HepG2 (cell line): ENCODE results near the gene CPEB3. TPM values are rescaled to one million over a fixed set of nuclear protein-coding genes. Genes with fewer than 3 reads are reported as not detected.
A peak's percentile ranks its signal among the peaks of the same experiment; 100 is the strongest.

Source experiments
- ELF4 ChIP-seq: sonication (generic); formaldehyde crosslinking; IDR thresholded peaks from 2 replicates; pipeline ENCODE4 v1.5.0; 2020; ENCODE audit warnings: missing genetic modification reagents, mild to moderate bottlenecking, moderate library complexity, borderline replicate concordance
- GATA4 ChIP-seq: sonication (generic); IDR thresholded peaks from 2 replicates; pipeline ENCODE4 v1.6.1; 2016; ENCODE audit warnings: antibody characterized with exemption, low read depth, borderline replicate concordance
- GZF1 ChIP-seq: sonication (generic); formaldehyde crosslinking; IDR thresholded peaks from 2 replicates; pipeline ENCODE4 v1.5.1; 2020; ENCODE audit warnings: mild to moderate bottlenecking, missing genetic modification reagents
- ISL2 ChIP-seq: sonication (generic); formaldehyde crosslinking; IDR thresholded peaks from 2 replicates; pipeline ENCODE4 v1.5.0; 2020; ENCODE audit warnings: missing genetic modification reagents
- KDM6A ChIP-seq: IDR thresholded peaks from 2 replicates; pipeline ENCODE4 v1.6.1; 2016; ENCODE audit warnings: low read depth
- KLF9 ChIP-seq: IDR thresholded peaks from 2 replicates; pipeline ENCODE4 v1.6.1; 2016; ENCODE audit warnings: low read depth
- KMT2B ChIP-seq: IDR thresholded peaks from 2 replicates; pipeline ENCODE4 v1.6.1; 2016; ENCODE audit warnings: missing genetic modification reagents, missing compliant biosample characterization
- NONO ChIP-seq, 2 experiments: fragments of 450-650 bp in 1 of 2; sonication (generic) in 1 of 2; formaldehyde crosslinking in 1 of 2; IDR thresholded peaks in 1 of 2; conservative IDR thresholded peaks in 1 of 2; 2 replicates each; pipeline versions ENCODE4 v1.6.1 to v1.8.0; 2017 to 2022; ENCODE audit warnings: mild to moderate bottlenecking in 1 of 2, missing genetic modification reagents in 1 of 2, moderate library complexity in 1 of 2
- RCOR2 ChIP-seq: IDR thresholded peaks from 2 replicates; pipeline ENCODE4 v1.6.1; 2016; ENCODE audit warnings: missing biosample characterization, missing genetic modification reagents
- SOX5 ChIP-seq: IDR thresholded peaks from 2 replicates; pipeline ENCODE4 v1.6.1; 2016; ENCODE audit warnings: borderline replicate concordance
- SUZ12 ChIP-seq: fragments of 150-350 bp; IDR thresholded peaks from 2 replicates; pipeline ENCODE4 v1.6.1; 2014; ENCODE audit warnings: low read depth, low read length
- UBTF ChIP-seq: sonication (generic); formaldehyde crosslinking; IDR thresholded peaks from 2 replicates; pipeline ENCODE4 v1.4.0; 2020; ENCODE audit warnings: mild to moderate bottlenecking, missing genetic modification reagents
- ZFX ChIP-seq: sonication (generic); formaldehyde crosslinking; IDR thresholded peaks from 2 replicates; pipeline ENCODE4 v1.4.0; 2020; ENCODE audit warnings: mild to moderate bottlenecking, low read depth, missing genetic modification reagents, moderate library complexity
- ZFYVE20 ChIP-seq: sonication (generic); formaldehyde crosslinking; IDR thresholded peaks from 2 replicates; pipeline ENCODE4 v1.8.0; 2023; ENCODE audit warnings: low read depth, mild to moderate bottlenecking, moderate library complexity, missing genetic modification reagents, borderline replicate concordance
- ZKSCAN1 ChIP-seq: fragments of 150-350 bp; IDR thresholded peaks from 2 replicates; pipeline ENCODE4 v1.6.1; 2014; ENCODE audit warnings: low read length
- ZMAT5 ChIP-seq: sonication (generic); formaldehyde crosslinking; IDR thresholded peaks from 2 replicates; pipeline ENCODE4 v1.5.0; 2020; ENCODE audit warnings: mild to moderate bottlenecking, low read depth, missing genetic modification reagents, borderline replicate concordance
- ZMYM4 ChIP-seq: sonication (generic); formaldehyde crosslinking; IDR thresholded peaks from 2 replicates; pipeline ENCODE4 v1.8.1; 2023; ENCODE audit warnings: mild to moderate bottlenecking, missing genetic modification reagents
- ZNF432 ChIP-seq: sonication (generic); formaldehyde crosslinking; IDR thresholded peaks from 2 replicates; pipeline ENCODE4 v1.5.0; 2020; ENCODE audit warnings: missing genetic modification reagents, mild to moderate bottlenecking, borderline replicate concordance
- ZNF746 ChIP-seq: sonication (generic); formaldehyde crosslinking; IDR thresholded peaks from 2 replicates; pipeline ENCODE4 v1.8.0; 2022; ENCODE audit warnings: mild to moderate bottlenecking, missing genetic modification reagents
- polyA plus RNA-seq, 8 experiments: library from polyadenylated mRNA; depleted of rRNA in 3 of 8; stranded (reverse) in 7 of 8; unstranded in 1 of 8; fragments of >200 nt; fragmentation: Illumina TruSeq in 4 of 8; extraction: Trizol in 4 of 8; gene quantifications; 2 replicates each; pipeline versions ENCODE4 v1.2.1 to v1.2.3, GENCODE V29; 2011 to 2016; ENCODE audit warnings: low read depth in 4 of 8, missing spikeins in 1 of 8, mixed read lengths in 1 of 8; ENCODE audit not compliant: insufficient read depth in 1 of 8
- total RNA-seq, 5 experiments: library from RNA; depleted of rRNA; stranded (reverse); fragments of >200 nt; fragmentation: Illumina TruSeq; extraction: Trizol; gene quantifications; 2 replicates each; pipeline ENCODE4 v1.2.3, GENCODE V29; 2016; ENCODE audit warnings: low read depth in 1 of 5
- TF ChIP-seq, protein P1 (sequence below): sonication (generic); formaldehyde crosslinking; conservative IDR thresholded peaks from 2 replicates; pipeline ENCODE4 v1.5.0; 2020; ENCODE audit warnings: missing genetic modification reagents
- TF ChIP-seq, protein P2 (sequence below): IDR thresholded peaks from 2 replicates; pipeline ENCODE4 v1.6.1; 2016; ENCODE audit warnings: low read depth, missing genetic modification reagents, missing compliant biosample characterization

The CPEB3 gene
- total and polyA plus RNA-seq, 2 of the 13 experiments (the other 11 are each of a cell fraction or from before 2014, with no cell fraction given): 0.66 to 0.70 TPM

DNA sequence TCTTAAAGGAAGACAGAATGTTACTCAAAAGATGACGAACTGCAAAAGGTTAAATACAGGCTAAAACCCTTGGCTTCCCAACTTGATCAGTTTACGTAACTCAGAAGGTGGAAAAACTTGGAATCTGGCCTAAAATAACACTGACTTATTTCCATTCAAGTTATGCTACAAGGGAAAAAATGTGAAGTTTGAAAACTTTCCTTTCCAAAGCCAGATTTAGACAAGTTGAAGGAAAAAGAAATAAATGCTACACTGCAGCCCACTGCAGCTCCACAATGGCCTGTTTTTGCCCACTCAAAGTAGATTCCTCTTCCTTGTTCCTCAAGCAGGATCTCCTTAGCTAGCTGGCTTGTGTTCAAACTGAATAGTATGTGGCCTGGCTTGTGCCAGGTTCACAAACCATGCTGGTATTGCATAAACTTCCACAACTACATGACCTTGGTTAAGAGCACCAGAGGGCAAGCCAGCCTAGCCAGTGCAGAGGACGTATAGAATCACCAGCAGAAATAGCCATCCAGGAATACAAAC is 166.2 kb downstream of the CPEB3 start (continued):
- peak; percentile 62; the same call in 1 of the 2 replicates for TF ChIP-seq SOX5 (CRISPR knock-in tag)
- peak; percentile 66; the same call in 1 of the 2 replicates for TF ChIP-seq KDM6A (CRISPR knock-in tag)
- no peak for TF ChIP-seq ELF4
- no peak for TF ChIP-seq KLF9 (CRISPR knock-in tag)
- no peak for TF ChIP-seq ZKSCAN1
- TF ChIP-seq GZF1 (CRISPR knock-in tag): no peak
- TF ChIP-seq, protein P1, sequence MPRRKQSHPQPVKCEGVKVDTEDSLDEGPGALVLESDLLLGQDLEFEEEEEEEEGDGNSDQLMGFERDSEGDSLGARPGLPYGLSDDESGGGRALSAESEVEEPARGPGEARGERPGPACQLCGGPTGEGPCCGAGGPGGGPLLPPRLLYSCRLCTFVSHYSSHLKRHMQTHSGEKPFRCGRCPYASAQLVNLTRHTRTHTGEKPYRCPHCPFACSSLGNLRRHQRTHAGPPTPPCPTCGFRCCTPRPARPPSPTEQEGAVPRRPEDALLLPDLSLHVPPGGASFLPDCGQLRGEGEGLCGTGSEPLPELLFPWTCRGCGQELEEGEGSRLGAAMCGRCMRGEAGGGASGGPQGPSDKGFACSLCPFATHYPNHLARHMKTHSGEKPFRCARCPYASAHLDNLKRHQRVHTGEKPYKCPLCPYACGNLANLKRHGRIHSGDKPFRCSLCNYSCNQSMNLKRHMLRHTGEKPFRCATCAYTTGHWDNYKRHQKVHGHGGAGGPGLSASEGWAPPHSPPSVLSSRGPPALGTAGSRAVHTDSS (CRISPR knock-in tag): no peak
- no peak for TF ChIP-seq GATA4
- no peak for TF ChIP-seq KMT2B (CRISPR knock-in tag)
- peak; percentile 48; the same call in 1 of the 2 replicates for TF ChIP-seq ZMYM4 (CRISPR knock-in tag)
- TF ChIP-seq ZNF746 (CRISPR knock-in tag): no peak
- no peak for TF ChIP-seq ZNF432
- peak; percentile 47; the same call in 1 of the 2 replicates for TF ChIP-seq ISL2 (CRISPR knock-in tag)
- TF ChIP-seq UBTF (CRISPR knock-in tag): peak; percentile 42; the same call in 1 of the 2 replicates
- no peak for TF ChIP-seq ZFYVE20 (CRISPR knock-in tag)
- no peak for TF ChIP-seq ZMAT5 (CRISPR knock-in tag)
- peak; percentile 47 for TF ChIP-seq ZFX
- TF ChIP-seq, protein P2, sequence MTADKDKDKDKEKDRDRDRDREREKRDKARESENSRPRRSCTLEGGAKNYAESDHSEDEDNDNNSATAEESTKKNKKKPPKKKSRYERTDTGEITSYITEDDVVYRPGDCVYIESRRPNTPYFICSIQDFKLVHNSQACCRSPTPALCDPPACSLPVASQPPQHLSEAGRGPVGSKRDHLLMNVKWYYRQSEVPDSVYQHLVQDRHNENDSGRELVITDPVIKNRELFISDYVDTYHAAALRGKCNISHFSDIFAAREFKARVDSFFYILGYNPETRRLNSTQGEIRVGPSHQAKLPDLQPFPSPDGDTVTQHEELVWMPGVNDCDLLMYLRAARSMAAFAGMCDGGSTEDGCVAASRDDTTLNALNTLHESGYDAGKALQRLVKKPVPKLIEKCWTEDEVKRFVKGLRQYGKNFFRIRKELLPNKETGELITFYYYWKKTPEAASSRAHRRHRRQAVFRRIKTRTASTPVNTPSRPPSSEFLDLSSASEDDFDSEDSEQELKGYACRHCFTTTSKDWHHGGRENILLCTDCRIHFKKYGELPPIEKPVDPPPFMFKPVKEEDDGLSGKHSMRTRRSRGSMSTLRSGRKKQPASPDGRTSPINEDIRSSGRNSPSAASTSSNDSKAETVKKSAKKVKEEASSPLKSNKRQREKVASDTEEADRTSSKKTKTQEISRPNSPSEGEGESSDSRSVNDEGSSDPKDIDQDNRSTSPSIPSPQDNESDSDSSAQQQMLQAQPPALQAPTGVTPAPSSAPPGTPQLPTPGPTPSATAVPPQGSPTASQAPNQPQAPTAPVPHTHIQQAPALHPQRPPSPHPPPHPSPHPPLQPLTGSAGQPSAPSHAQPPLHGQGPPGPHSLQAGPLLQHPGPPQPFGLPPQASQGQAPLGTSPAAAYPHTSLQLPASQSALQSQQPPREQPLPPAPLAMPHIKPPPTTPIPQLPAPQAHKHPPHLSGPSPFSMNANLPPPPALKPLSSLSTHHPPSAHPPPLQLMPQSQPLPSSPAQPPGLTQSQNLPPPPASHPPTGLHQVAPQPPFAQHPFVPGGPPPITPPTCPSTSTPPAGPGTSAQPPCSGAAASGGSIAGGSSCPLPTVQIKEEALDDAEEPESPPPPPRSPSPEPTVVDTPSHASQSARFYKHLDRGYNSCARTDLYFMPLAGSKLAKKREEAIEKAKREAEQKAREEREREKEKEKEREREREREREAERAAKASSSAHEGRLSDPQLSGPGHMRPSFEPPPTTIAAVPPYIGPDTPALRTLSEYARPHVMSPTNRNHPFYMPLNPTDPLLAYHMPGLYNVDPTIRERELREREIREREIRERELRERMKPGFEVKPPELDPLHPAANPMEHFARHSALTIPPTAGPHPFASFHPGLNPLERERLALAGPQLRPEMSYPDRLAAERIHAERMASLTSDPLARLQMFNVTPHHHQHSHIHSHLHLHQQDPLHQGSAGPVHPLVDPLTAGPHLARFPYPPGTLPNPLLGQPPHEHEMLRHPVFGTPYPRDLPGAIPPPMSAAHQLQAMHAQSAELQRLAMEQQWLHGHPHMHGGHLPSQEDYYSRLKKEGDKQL: 0 out of 2 replicates have a peak, but pooled peaks have one; percentile 26
- TF ChIP-seq SUZ12: no peak
- no peak for TF ChIP-seq RCOR2
- no peak for TF ChIP-seq NONO (IDR thresholded peaks at IDR 0.05)
- TF ChIP-seq NONO (CRISPR knock-in tag; conservative IDR thresholded peaks at IDR 0.05): no peak
